Adrenal gland (tissue), 12 donors: ENCODE measurements around the gene ZNF628. TPM values are rescaled to one million over a fixed set of nuclear protein-coding genes. Genes with fewer than 3 reads are reported as not detected.

Source experiments
- DNase-seq, 7 donors: peaks; one replicate each; pipeline ENCODE4 v3.0.0-alpha.2; 2019 to 2020
- H3K27ac ChIP-seq, 5 donors: fragments of 200-600 bp; sonication (generic) in 4 of 5; 1 replicate in 3 of 5; 2 replicates in 2 of 5; pipeline versions ENCODE4 v1.5.1 to v1.8.0; 2016 to 2020; ENCODE audit warnings: mild to moderate bottlenecking in 1 of 5
- H3K27me3 ChIP-seq: fragments of 200-600 bp; 2 replicates; pipeline ENCODE4 v1.8.0; 2021
- H3K36me3 ChIP-seq, 2 donors: fragments of 200-600 bp; replicated peaks in 1 of 2; 1 replicate in 1 of 2; 2 replicates in 1 of 2; pipeline versions ENCODE4 v1.5.1 to v1.8.0; 2018 to 2022
- H3K4me1 ChIP-seq, 2 donors: fragments of 200-600 bp; replicated peaks in 1 of 2; 1 replicate in 1 of 2; 2 replicates in 1 of 2; pipeline versions ENCODE4 v1.5.1 to v1.8.0; 2018 to 2021
- H3K4me3 ChIP-seq, 4 donors: fragments of 200-600 bp; sonication (generic) in 3 of 4; one replicate each; pipeline ENCODE4 v1.5.1; 2016 to 2018
- H3K9me3 ChIP-seq, 3 donors: fragments of 200-600 bp; sonication (generic) in 1 of 3; replicated peaks in 1 of 3; 1 replicate in 2 of 3; 2 replicates in 1 of 3; pipeline versions ENCODE4 v1.5.1 to v1.8.0; 2016 to 2021
- CTCF ChIP-seq, 6 experiments: fragments of 450-650 bp in 4 of 6; fragments of 200-600 bp in 2 of 6; sonication (generic) in 1 of 6; IDR thresholded peaks; 1 replicate in 5 of 6; 2 replicates in 1 of 6; pipeline versions ENCODE4 v1.5.1 to v1.8.0; 2016 to 2021; ENCODE audit warnings: antibody characterized with exemption in 6 of 6, mild to moderate bottlenecking in 2 of 6, moderate library complexity in 1 of 6
- POLR2A ChIP-seq, 2 donors: fragments of 450-650 bp; IDR thresholded peaks; one replicate each; pipeline ENCODE4 v1.6.1; 2017; ENCODE audit warnings: antibody characterized with exemption in 2 of 2, mild to moderate bottlenecking in 2 of 2, moderate library complexity in 1 of 2
- whole genome bisulfite sequencing, 4 donors: extraction: QIAGEN DNeasy Blood & Tissue Kit in 2 of 4; methylation state at CpG; one replicate each; pipeline versions ENCODE4 v1.1.5 to v1.1.7; 2013 to 2017; 5-methylcytosine and 5-hydroxymethylcytosine counted together
- intact Hi-C, 2 donors: fragments of 100-400 bp; cut with DNase I; formaldehyde crosslinking; loops; one replicate each; pipeline versions ENCODE4 v1.14.1 to v1.15.0; 2022 to 2023
- polyA plus RNA-seq, 3 donors: library from polyadenylated mRNA; stranded (reverse); fragments of 200-250 nt in 2 of 3; fragments of 350-450 nt in 1 of 3; fragmentation: Illumina TruSeq in 1 of 3; extraction: RNeasy Lipid Tissue Mini Kit (QIAGEN cat#74804) in 1 of 3; gene quantifications; one replicate each; pipeline ENCODE4 v1.2.3, GENCODE V29; 2013 to 2014
- total RNA-seq, 9 donors: library from RNA; depleted of rRNA in 4 of 9; stranded (reverse); fragments of >200 nt in 4 of 9; fragments of 120-200 nt in 1 of 9; fragmentation: NEBNext Ultra II Directional in 1 of 9; extraction: Animal tissue kit (Norgen Biotek cat#: 25700) in 1 of 9; gene quantifications; one replicate each; pipeline versions ENCODE4 v1.1.0 to v1.2.4, GENCODE V29; 2013 to 2023
- donor health status: healthy with polysubstance abuse.
- donor health status: Bipolar disorder and iron deficiency.
- donor health status: DM: yes; HTN: yes; CAD: no.
- donor health status: DM: no; HTN: no; CAD: no.
- donor health status: DM: no; HTN: no; CAD: no.
- donor health status: DM: yes; HTN: yes; CAD: no.

Gene ZNF628
- total and polyA plus RNA-seq, 12 donors, result 0.04 to 27.9 (median 7.7) TPM

- Histone ChIP-seq H3K9me3 (no peaks in the 10 kb centered on the region), H3K4me3 (no peak overlapping the region), H3K27me3 (no peaks in the 10 kb centered on the region), H3K27ac (no peak overlapping the region), H3K36me3 (peaks cover 0 to 15% of the 10 kb centered on the region in 2 donors), H3K4me1 (peaks cover 5 to 24% of the 10 kb centered on the region in 2 donors)
- 87 to 93% (median 88%) methylated on average over 17 of the region's 17 CpGs for WGBS, 4 donors
- intact Hi-C loops, result no loop called here
- DNase-seq, result peak in 1 of 7 donors; percentile 25
- TF ChIP-seq CTCF (IDR thresholded peaks at IDR 0.05) (no peak), POLR2A (IDR thresholded peaks at IDR 0.05) (no peak)
Measured at GRCh38 chr19:55479045-55479444, 2.6 kb downstream of the ZNF628 start.

- WGBS, 4 donors, result 58 to 66% (median 63%) methylated on average over 13 to 15 of the region's 15 CpGs
- peak in 3 of 7 donors; percentile 24 to 53 (median 42) for DNase-seq
- Histone ChIP-seq H3K27ac (peak overlapping the region in 1 of 5 donors; percentile 52), H3K4me3 (no peak overlapping the region), H3K27me3 (no peaks in the 10 kb centered on the region), H3K36me3 (peaks cover 0 to 15% of the 10 kb centered on the region in 2 donors), H3K4me1 (peaks cover 11 to 30% of the 10 kb centered on the region in 2 donors), H3K9me3 (no peaks in the 10 kb centered on the region)
- TF ChIP-seq POLR2A (IDR thresholded peaks at IDR 0.05) (no peak), CTCF (IDR thresholded peaks at IDR 0.05) (no peak)
- intact Hi-C loops, result no loop called here
Measured at GRCh38 chr19:55479451-55480230, 3.2 kb downstream of the ZNF628 start.

GRCh38 chr19:55481148-55481793, 4.9 kb downstream of the ZNF628 start:
- WGBS, 4 donors, result 84 to 94% (median 92%) methylated on average over 9 to 52 of the region's 52 CpGs
- peak in 1 of 7 donors; percentile 29 for DNase-seq
- Histone ChIP-seq H3K4me1 (peaks cover 25 to 40% of the 10 kb centered on the region in 2 donors), H3K9me3 (no peaks in the 10 kb centered on the region), H3K36me3 (peaks cover 0 to 15% of the 10 kb centered on the region in 2 donors), H3K27ac (no peak overlapping the region), H3K27me3 (no peaks in the 10 kb centered on the region), H3K4me3 (no peak overlapping the region)
- intact Hi-C loops, result no loop called here
- TF ChIP-seq POLR2A (IDR thresholded peaks at IDR 0.05) (no peak), CTCF (IDR thresholded peaks at IDR 0.05) (no peak)

GRCh38 chr19:55481794-55482155, 5.4 kb downstream of the ZNF628 start:
- Histone ChIP-seq H3K9me3 (no peaks in the 10 kb centered on the region), H3K4me3 (no peak overlapping the region), H3K27ac (no peak overlapping the region), H3K36me3 (peaks cover 0 to 15% of the 10 kb centered on the region in 2 donors), H3K4me1 (peaks cover 30 to 45% of the 10 kb centered on the region in 2 donors), H3K27me3 (no peaks in the 10 kb centered on the region)
- intact Hi-C loops, result no loop called here
- 62 to 89% (median 67%) methylated on average over 5 to 40 of the region's 40 CpGs; no CpG with 5 or more reads in 1 of the 4 donors for WGBS, 4 donors
- TF ChIP-seq CTCF (IDR thresholded peaks at IDR 0.05), result no peak
- no peak for TF ChIP-seq POLR2A (IDR thresholded peaks at IDR 0.05)
- no peak for DNase-seq
